ENCODE results near the gene TP53BP2.

The TP53BP2 gene

DNA sequence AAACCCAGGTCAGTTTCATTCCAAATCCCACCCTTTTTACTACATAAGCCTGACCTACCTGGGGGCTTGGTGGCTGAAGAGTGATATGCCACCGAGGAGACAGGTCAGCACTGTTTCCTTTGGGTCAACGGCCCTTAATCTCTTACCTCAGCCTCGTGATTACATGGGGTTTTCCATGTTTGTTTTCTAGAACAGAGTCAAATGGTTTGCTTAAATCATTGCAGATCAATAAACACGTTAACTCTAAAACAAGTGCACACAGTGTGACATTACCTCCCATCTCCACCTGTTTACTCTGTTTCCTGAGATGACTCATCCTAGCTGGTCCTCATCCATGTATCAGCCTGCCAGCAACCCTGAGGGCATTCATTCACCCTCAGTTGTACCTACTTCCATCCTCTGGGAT is 40.8 kb upstream of the TP53BP2 start:
- Histone ChIP-seq H3K9ac (ENCODE audit: low read depth, low read length, poor library complexity, severe bottlenecking) (no peak overlapping the region), H3K9me3 (ENCODE audit: insufficient read depth, low read depth, low read length) (no peaks in the 10 kb centered on the region), H3K4me2 (ENCODE audit: low read depth, low read length, poor library complexity, severe bottlenecking) (no peak overlapping the region), H3K79me2 (ENCODE audit: insufficient read depth, low read length) (no peaks in the 10 kb centered on the region), H3F3A (ENCODE audit: low read depth) (no peaks in the 10 kb centered on the region), H3K36me3 (ENCODE audit: insufficient read depth, low read length) (no peaks in the 10 kb centered on the region), H3K4me3 (ENCODE audit: low read length, poor library complexity, severe bottlenecking) (no peak overlapping the region), H3K4me1 (ENCODE audit: insufficient read depth, low read length, poor library complexity, severe bottlenecking) (no peaks in the 10 kb centered on the region), H3K27me3 (ENCODE audit: insufficient read depth, low read length, poor library complexity, severe bottlenecking) (no peaks in the 10 kb centered on the region), H2AFZ (ENCODE audit: low read length) (no peak overlapping the region), H3K9me2 (replicated peaks; ENCODE audit: low read depth, low read length) (no peaks in the 10 kb centered on the region), H4K20me1 (ENCODE audit: insufficient read depth, low read length, poor library complexity, severe bottlenecking) (no peaks in the 10 kb centered on the region)
- TF ChIP-seq, protein P1, sequence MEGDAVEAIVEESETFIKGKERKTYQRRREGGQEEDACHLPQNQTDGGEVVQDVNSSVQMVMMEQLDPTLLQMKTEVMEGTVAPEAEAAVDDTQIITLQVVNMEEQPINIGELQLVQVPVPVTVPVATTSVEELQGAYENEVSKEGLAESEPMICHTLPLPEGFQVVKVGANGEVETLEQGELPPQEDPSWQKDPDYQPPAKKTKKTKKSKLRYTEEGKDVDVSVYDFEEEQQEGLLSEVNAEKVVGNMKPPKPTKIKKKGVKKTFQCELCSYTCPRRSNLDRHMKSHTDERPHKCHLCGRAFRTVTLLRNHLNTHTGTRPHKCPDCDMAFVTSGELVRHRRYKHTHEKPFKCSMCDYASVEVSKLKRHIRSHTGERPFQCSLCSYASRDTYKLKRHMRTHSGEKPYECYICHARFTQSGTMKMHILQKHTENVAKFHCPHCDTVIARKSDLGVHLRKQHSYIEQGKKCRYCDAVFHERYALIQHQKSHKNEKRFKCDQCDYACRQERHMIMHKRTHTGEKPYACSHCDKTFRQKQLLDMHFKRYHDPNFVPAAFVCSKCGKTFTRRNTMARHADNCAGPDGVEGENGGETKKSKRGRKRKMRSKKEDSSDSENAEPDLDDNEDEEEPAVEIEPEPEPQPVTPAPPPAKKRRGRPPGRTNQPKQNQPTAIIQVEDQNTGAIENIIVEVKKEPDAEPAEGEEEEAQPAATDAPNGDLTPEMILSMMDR (conservative IDR thresholded peaks at IDR 0.05; ENCODE audit: low read length) = no peak
- no peak for TF ChIP-seq EZH2phosphoT487 (IDR thresholded peaks at IDR 0.05; ENCODE audit: borderline replicate concordance)

DNA sequence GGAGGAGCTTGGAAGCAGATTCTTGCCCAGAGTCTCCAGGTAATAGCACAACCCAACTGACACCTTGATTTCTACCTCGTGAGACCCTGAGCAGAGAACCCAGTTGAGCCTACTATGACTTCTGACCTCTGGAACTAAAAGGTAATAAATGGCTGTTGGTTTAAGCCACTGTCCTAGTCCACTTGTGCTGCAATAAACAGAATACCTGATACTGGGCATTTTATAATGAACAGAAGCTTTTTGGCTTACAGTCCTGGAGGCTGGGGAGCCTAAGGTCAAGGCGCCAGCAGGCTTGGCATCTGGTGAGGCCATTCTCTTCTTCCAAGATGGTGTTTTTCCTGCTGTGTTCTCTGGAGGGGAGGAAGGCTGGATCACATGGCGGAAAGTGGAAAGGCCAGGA is 39.9 kb upstream of the TP53BP2 start:
- Histone ChIP-seq H3K9me2 (replicated peaks; ENCODE audit: low read depth, low read length) (no peaks in the 10 kb centered on the region), H3K79me2 (ENCODE audit: insufficient read depth, low read length) (no peaks in the 10 kb centered on the region), H3K27me3 (ENCODE audit: insufficient read depth, low read length, poor library complexity, severe bottlenecking) (no peaks in the 10 kb centered on the region), H3K4me3 (ENCODE audit: low read length, poor library complexity, severe bottlenecking) (no peak overlapping the region), H3K4me2 (ENCODE audit: low read depth, low read length, poor library complexity, severe bottlenecking) (no peak overlapping the region), H3K9me3 (ENCODE audit: insufficient read depth, low read depth, low read length) (no peaks in the 10 kb centered on the region), H3K36me3 (ENCODE audit: insufficient read depth, low read length) (no peaks in the 10 kb centered on the region), H3K9ac (ENCODE audit: low read depth, low read length, poor library complexity, severe bottlenecking) (no peak overlapping the region), H4K20me1 (ENCODE audit: insufficient read depth, low read length, poor library complexity, severe bottlenecking) (no peaks in the 10 kb centered on the region), H2AFZ (ENCODE audit: low read length) (no peak overlapping the region), H3F3A (ENCODE audit: low read depth) (no peaks in the 10 kb centered on the region), H3K4me1 (ENCODE audit: insufficient read depth, low read length, poor library complexity, severe bottlenecking) (no peaks in the 10 kb centered on the region)
- TF ChIP-seq, protein P1 (conservative IDR thresholded peaks at IDR 0.05; ENCODE audit: low read length) = no peak
- TF ChIP-seq EZH2phosphoT487 (IDR thresholded peaks at IDR 0.05; ENCODE audit: borderline replicate concordance) = no peak

DNA sequence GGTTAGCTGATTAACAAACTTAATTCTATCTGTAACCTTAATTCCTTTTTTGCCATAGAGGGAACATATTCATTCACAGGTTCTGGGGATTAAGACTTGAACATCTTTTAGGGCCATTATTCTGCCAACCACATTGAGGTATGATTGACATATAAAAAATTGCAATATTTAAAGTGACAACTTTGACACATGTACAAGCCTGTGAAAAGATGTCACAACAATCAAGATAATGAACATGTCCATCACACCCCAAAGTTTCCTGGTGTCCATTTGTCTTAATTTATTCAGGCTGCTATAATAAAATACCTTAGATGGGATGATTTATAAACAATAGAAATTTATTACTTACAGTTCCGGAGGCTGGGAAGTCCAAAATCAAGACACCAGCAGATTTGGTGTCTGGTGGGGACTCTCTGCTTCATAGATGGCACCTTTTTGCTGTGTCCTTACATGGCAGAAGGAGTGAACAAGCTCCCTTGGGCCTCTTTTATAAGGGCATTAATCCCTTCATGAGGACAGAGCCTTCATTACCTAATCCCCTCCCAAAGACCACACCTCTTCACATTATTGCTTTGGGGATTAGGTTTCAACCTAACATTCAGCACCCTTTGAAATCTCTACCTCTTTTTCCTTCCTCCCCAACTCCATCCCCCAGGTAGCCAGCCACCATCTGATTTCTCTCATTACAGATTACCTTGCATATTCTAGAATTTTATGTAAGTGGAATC is 33.0 kb upstream of the TP53BP2 start:
- no peak overlapping the region for H3K4me2 ChIP-seq (ENCODE audit: low read depth, low read length, poor library complexity, severe bottlenecking)
- no peaks in the 10 kb centered on the region for H3K36me3 ChIP-seq (ENCODE audit: insufficient read depth, low read length)
- H3K27me3 ChIP-seq (ENCODE audit: insufficient read depth, low read length, poor library complexity, severe bottlenecking) = no peaks in the 10 kb centered on the region
- H3F3A ChIP-seq (ENCODE audit: low read depth) = no peaks in the 10 kb centered on the region
- no peaks in the 10 kb centered on the region for H3K79me2 ChIP-seq (ENCODE audit: insufficient read depth, low read length)
- TF ChIP-seq, protein P1 (conservative IDR thresholded peaks at IDR 0.05; ENCODE audit: low read length) = no peak
- no peak for TF ChIP-seq EZH2phosphoT487 (IDR thresholded peaks at IDR 0.05; ENCODE audit: borderline replicate concordance)
- no peak overlapping the region for H2AFZ ChIP-seq (ENCODE audit: low read length)
- no peak overlapping the region for H3K4me3 ChIP-seq (ENCODE audit: low read length, poor library complexity, severe bottlenecking)
- no peaks in the 10 kb centered on the region for H3K9me2 ChIP-seq (replicated peaks; ENCODE audit: low read depth, low read length)
- H3K9ac ChIP-seq (ENCODE audit: low read depth, low read length, poor library complexity, severe bottlenecking) = no peak overlapping the region
- no peaks in the 10 kb centered on the region for H3K4me1 ChIP-seq (ENCODE audit: insufficient read depth, low read length, poor library complexity, severe bottlenecking)
- H4K20me1 ChIP-seq (ENCODE audit: insufficient read depth, low read length, poor library complexity, severe bottlenecking) = no peaks in the 10 kb centered on the region
- H3K9me3 ChIP-seq (ENCODE audit: insufficient read depth, low read depth, low read length) = no peaks in the 10 kb centered on the region
